ENCODE measurements around the gene TTC21A. TPM values are rescaled to one million over a fixed set of nuclear protein-coding genes. Genes with fewer than 3 reads are reported as not detected.

Gene TTC21A
- total and polyA plus RNA-seq, 2 of the 13 experiments (the other 11 are each of a cell fraction or from before 2014, with no cell fraction given) = 0.31 to 1.5 TPM

- TF ChIP-seq SNAPC4 (CRISPR knock-in tag; IDR thresholded peaks at IDR 0.05) = no peak
- no peak for TF ChIP-seq ZNF878 (CRISPR knock-in tag; IDR thresholded peaks at IDR 0.05)
Measured at GRCh38 chr3:39080026-39080425, 27.5 kb upstream of the TTC21A start (continued).

GRCh38 chr3:39082666-39083313 is 24.7 kb upstream of the TTC21A start:
- in situ Hi-C loops (cut with HindIII; ENCODE audit: extremely low pct_ligation_motif_present, low pct_unique_long_range_greater_than_20kb) = no loop called here
- CTCF ChIA-PET (ENCODE audit: low intra/inter-chr PET ratio, low total read pairs) = no interaction called here
- POLR2A ChIA-PET = no interaction called here
- no peak for TF ChIP-seq ZNF251 (CRISPR knock-in tag; IDR thresholded peaks at IDR 0.05)
- TF ChIP-seq ZNF775 (CRISPR knock-in tag; IDR thresholded peaks at IDR 0.05; ENCODE audit: borderline replicate concordance) = no peak
- TF ChIP-seq ARNT2 (CRISPR knock-in tag; IDR thresholded peaks at IDR 0.05; ENCODE audit: low read depth) = no peak
- TF ChIP-seq GTF2F1 (IDR thresholded peaks at IDR 0.05; ENCODE audit: low read length) = no peak
- TF ChIP-seq ZNF597 (CRISPR knock-in tag; IDR thresholded peaks at IDR 0.05) = no peak
- no peak for TF ChIP-seq ZNF264 (CRISPR knock-in tag; IDR thresholded peaks at IDR 0.05)
- TF ChIP-seq LBX2 (CRISPR knock-in tag; IDR thresholded peaks at IDR 0.05; ENCODE audit: borderline replicate concordance) = no peak
- TF ChIP-seq MEF2D (CRISPR knock-in tag; IDR thresholded peaks at IDR 0.05) = no peak
- TF ChIP-seq RBM39 (IDR thresholded peaks at IDR 0.05; ENCODE audit: low read depth, low read length, poor library complexity, severe bottlenecking) = no peak
- ATAC-seq = no peak
- H3K79me2 ChIP-seq (ENCODE audit: insufficient read depth, low read length) = no peaks in the 10 kb centered on the region
- intact Hi-C loops (cut with micrococcal nuclease; ENCODE audit: unreplicated experiment) = no loop called here
- DNase-seq (ENCODE audit: low spot score) = no peak
- no peak overlapping the region for H3K4me2 ChIP-seq (ENCODE audit: low read depth, low read length)
- no peaks in the 10 kb centered on the region for H4K20me1 ChIP-seq (ENCODE audit: insufficient read depth, low read length)
- H3K9ac ChIP-seq (ENCODE audit: insufficient read depth, low read depth, low read length) = no peak overlapping the region
- WGBS (ENCODE audit: low lambda C conversion rate) = 95% methylated on average over 4 of the region's 4 CpGs
- H3K27ac ChIP-seq (ENCODE audit: extremely low read length, insufficient read depth, low read length) = no peak overlapping the region
- H3K9me3 ChIP-seq (ENCODE audit: low read length) = no peaks in the 10 kb centered on the region
- H3K4me1 ChIP-seq (ENCODE audit: insufficient read depth, low read length) = no peaks in the 10 kb centered on the region
- H2AFZ ChIP-seq (ENCODE audit: low read length) = no peak overlapping the region
- H3K4me3 ChIP-seq (replicated peaks in 1 of 3; ENCODE audit: insufficient read depth in 1 of 3, low read depth in 2 of 3, low read length in 3 of 3) = no peak overlapping the region
- H3K27me3 ChIP-seq (ENCODE audit: control insufficient read depth in 1 of 2, insufficient read depth in 2 of 2, low read length in 2 of 2) = no peaks in the 10 kb centered on the region
- no peak for FAIRE-seq
- no TSS peak for BruUV-seq (replicated peaks)
- H3K36me3 ChIP-seq (replicated peaks in 1 of 2; ENCODE audit: control insufficient read depth in 1 of 2, insufficient read depth in 2 of 2, low read length in 2 of 2) = peaks cover 9 to 42% of the 10 kb centered on the region in 2 experiments

All from HepG2 (cell line).